HG03558 (cell line): Measurements from ENCODE around the gene DNAH17.
"Not testable (repeated sequence)": the region's sequence is repeated elsewhere in the genome, so short reads cannot be mapped to it uniquely, and the experiment has no call there.

Source experiments
- ATAC-seq: cut with Tn5 transposase; IDR thresholded peaks from one replicate; pipeline ENCODE4 v1.9.1; 2021; ENCODE audit warnings: moderate number of reproducible peaks; ENCODE audit not compliant: unreplicated experiment; ENCODE audit errors: extremely low read depth

DNAH17 gene

GRCh38 chr17:78529251-78529650 is 47.9 kb downstream of the DNAH17 start:
- no peak for ATAC-seq

- ATAC-seq, result no peak
These were observed 48.7 kb downstream of the DNAH17 start for GRCh38 chr17:78528541-78528940.

- ATAC-seq, result no peak
These were observed 49.9 kb downstream of the DNAH17 start for GRCh38 chr17:78527345-78527744.

- no peak for ATAC-seq
These were observed 50.8 kb downstream of the DNAH17 start for GRCh38 chr17:78526231-78527025.

GRCh38 chr17:78525511-78526160 is 51.6 kb downstream of the DNAH17 start:
- ATAC-seq, result no peak

GRCh38 chr17:78524870-78525510 is 52.2 kb downstream of the DNAH17 start:
- ATAC-seq, result no peak

GRCh38 chr17:78523934-78524655 is 53.1 kb downstream of the DNAH17 start:
- ATAC-seq, result no peak

- ATAC-seq, result no peak
These were observed 55.0 kb downstream of the DNAH17 start for GRCh38 chr17:78522031-78522809.

GRCh38 chr17:78517421-78517820 is 59.8 kb downstream of the DNAH17 start:
- no peak for ATAC-seq

- ATAC-seq, result no peak
These were observed 61.7 kb downstream of the DNAH17 start for GRCh38 chr17:78515480-78515879.

GRCh38 chr17:78514521-78514920 is 62.7 kb downstream of the DNAH17 start:
- ATAC-seq, result no peak

GRCh38 chr17:78512976-78513375 is 64.2 kb downstream of the DNAH17 start:
- ATAC-seq, result no peak

GRCh38 chr17:78510141-78511075 is 66.8 kb downstream of the DNAH17 start:
- no peak for ATAC-seq

GRCh38 chr17:78507526-78507925 is 69.7 kb downstream of the DNAH17 start:
- no peak for ATAC-seq

- no peak for ATAC-seq
These were observed 70.5 kb downstream of the DNAH17 start for GRCh38 chr17:78506454-78507309.

- no peak for ATAC-seq
These were observed 72.9 kb downstream of the DNAH17 start for GRCh38 chr17:78504156-78504925.

- not testable (repeated sequence) for ATAC-seq
These were observed 73.8 kb downstream of the DNAH17 start for GRCh38 chr17:78503388-78503787.
